GM23338 (cell line): ENCODE measurements around the gene ALDH1A1. TPM values are rescaled to one million over a fixed set of nuclear protein-coding genes. Genes with fewer than 3 reads are reported as not detected.

ENCODE experiments used
- ATAC-seq: fragments of 200-7000 bp; cut with Tn5 transposase; 3 replicates; pipeline ENCODE4 v1.9.1; 2020
- DNase-seq: peaks from one replicate; pipeline ENCODE4 v3.0.0-alpha.2; 2015; ENCODE audit warnings: low spot score
- H2AFZ ChIP-seq: fragments of 200-600 bp; sonication (generic); 2 replicates; pipeline ENCODE4 v1.8.0; 2016; ENCODE audit warnings: antibody characterized with exemption, mild to moderate bottlenecking, moderate library complexity
- H3F3A ChIP-seq: fragments of 200-600 bp; sonication (generic); replicated peaks from 2 replicates; pipeline ENCODE4 v1.8.0; 2017; ENCODE audit warnings: antibody characterized with exemption, mixed run types, low read depth
- H3K27ac ChIP-seq: fragments of 200-600 bp; sonication (generic); 2 replicates; pipeline ENCODE4 v1.6.1; 2016; ENCODE audit warnings: low read depth
- H3K27me3 ChIP-seq: fragments of 200-600 bp; sonication (generic); 2 replicates; pipeline ENCODE4 v1.8.0; 2016; ENCODE audit warnings: mild to moderate bottlenecking, mixed run types, moderate library complexity; ENCODE audit not compliant: insufficient read depth
- H3K36me3 ChIP-seq: fragments of 200-600 bp; sonication (generic); 2 replicates; pipeline ENCODE4 v1.8.0; 2016; ENCODE audit warnings: mild to moderate bottlenecking; ENCODE audit not compliant: insufficient read depth
- H3K4me1 ChIP-seq: fragments of 200-600 bp; sonication (generic); 2 replicates; pipeline ENCODE4 v1.8.0; 2016; ENCODE audit warnings: mild to moderate bottlenecking, moderate library complexity; ENCODE audit not compliant: insufficient read depth
- H3K4me2 ChIP-seq: fragments of 200-600 bp; sonication (generic); 2 replicates; pipeline ENCODE4 v1.7.1; 2017; ENCODE audit warnings: mixed run types
- H3K4me3 ChIP-seq: fragments of 200-600 bp; sonication (generic); 2 replicates; pipeline ENCODE4 v1.6.1; 2016; ENCODE audit warnings: mixed run types
- H3K79me2 ChIP-seq: fragments of 200-600 bp; sonication (generic); replicated peaks from 2 replicates; pipeline ENCODE4 v1.8.0; 2017; ENCODE audit warnings: mild to moderate bottlenecking; ENCODE audit not compliant: insufficient read depth
- H3K9me2 ChIP-seq: fragments of 200-600 bp; sonication (generic); 2 replicates; pipeline ENCODE4 v1.8.0; 2017; ENCODE audit not compliant: insufficient read depth
- H4K20me1 ChIP-seq: fragments of 200-600 bp; sonication (generic); replicated peaks from 2 replicates; pipeline ENCODE4 v1.8.0; 2017; ENCODE audit warnings: mild to moderate bottlenecking; ENCODE audit not compliant: insufficient read depth
- H3K27ac Mint-ChIP-seq: 2 replicates; pipeline ENCODE4 v1.8.0; 2020; ENCODE audit warnings: inconsistent platforms, mild to moderate bottlenecking, moderate library complexity, mixed read lengths
- H3K27me3 Mint-ChIP-seq: 3 replicates; pipeline ENCODE4 v1.8.0; 2022; ENCODE audit warnings: low read depth, mild to moderate bottlenecking, moderate library complexity, mixed read lengths, inconsistent platforms; ENCODE audit not compliant: insufficient read depth, poor library complexity
- H3K36me3 Mint-ChIP-seq: 3 replicates; pipeline ENCODE4 v1.8.0; 2021; ENCODE audit warnings: low read depth, mild to moderate bottlenecking, inconsistent platforms, moderate library complexity, mixed read lengths
- H3K4me1 Mint-ChIP-seq: 3 replicates; pipeline ENCODE4 v1.8.0; 2020; ENCODE audit warnings: mild to moderate bottlenecking, inconsistent platforms, mixed read lengths
- H3K4me3 Mint-ChIP-seq: 3 replicates; pipeline ENCODE4 v1.8.0; 2021; ENCODE audit warnings: moderate library complexity, mild to moderate bottlenecking, inconsistent platforms, mixed read lengths
- H3K9me3 Mint-ChIP-seq: 3 replicates; pipeline ENCODE4 v1.8.0; 2020; ENCODE audit warnings: moderate library complexity, mild to moderate bottlenecking, inconsistent platforms, mixed read lengths
- CTCF ChIP-seq, 2 experiments: fragments of 200-600 bp in 1 of 2; sonication (generic) in 1 of 2; conservative IDR thresholded peaks; 2 replicates each; pipeline versions ENCODE4 v1.5.1 to v1.6.1; 2016 to 2017; ENCODE audit warnings: antibody characterized with exemption in 2 of 2, low read depth in 2 of 2, mild to moderate bottlenecking in 2 of 2, moderate library complexity in 1 of 2
- ETS1 ChIP-seq: IDR thresholded peaks from 2 replicates; pipeline ENCODE4 v1.6.1; 2016; ENCODE audit warnings: antibody characterized with exemption
- EZH2phosphoT487 ChIP-seq: fragments of 200-600 bp; sonication (generic); IDR thresholded peaks from one replicate; pipeline ENCODE4 v1.8.1; 2018; ENCODE audit warnings: antibody characterized with exemption; ENCODE audit not compliant: unreplicated experiment
- NANOG ChIP-seq: IDR thresholded peaks from 2 replicates; pipeline ENCODE4 v1.6.1; 2016; ENCODE audit warnings: antibody characterized with exemption, borderline replicate concordance
- STAT1 ChIP-seq: IDR thresholded peaks from one replicate; pipeline ENCODE4 v1.6.1; 2016; ENCODE audit warnings: antibody characterized with exemption; ENCODE audit not compliant: unreplicated experiment
- ZNF331 ChIP-seq: fragments of 250-450 bp; sonication (Bioruptor Pico); IDR thresholded peaks from 2 replicates; pipeline ENCODE4 v1.5.0; 2020; ENCODE audit warnings: low read depth, mild to moderate bottlenecking, moderate library complexity
- ZNF462 ChIP-seq: fragments of 250-450 bp; sonication (Bioruptor Pico); IDR thresholded peaks from 2 replicates; pipeline ENCODE4 v1.5.0; 2020; ENCODE audit warnings: mild to moderate bottlenecking, moderate library complexity
- polyA plus RNA-seq: library from polyadenylated mRNA; unstranded; fragments of >200 nt; fragmentation: Nextera tagmentation; extraction: Ambion mirVana; gene quantifications from 2 replicates; pipeline ENCODE4 v1.2.1, GENCODE V29; 2016
- total RNA-seq: library from RNA; depleted of rRNA; stranded (reverse); fragments of >200 nt; shearing (Covaris generic); gene quantifications from 2 replicates; pipeline ENCODE4 v1.2.3, GENCODE V29; 2014

ALDH1A1 gene
- total and polyA plus RNA-seq, 2 experiments from 2014 or later = 2.1 to 3.4 TPM

- TF ChIP-seq ZNF462 (CRISPR knock-in tag) = no peak
- TF ChIP-seq ZNF331 = no peak
- TF ChIP-seq CTCF (conservative IDR thresholded peaks at IDR 0.05; ENCODE audit: low read depth in 2 of 2) = no peak
- TF ChIP-seq EZH2phosphoT487 = no peak
- TF ChIP-seq ETS1 = no peak
- no peak for TF ChIP-seq NANOG
Measured at GRCh38 chr9:72875221-72875620, 77.6 kb downstream of the ALDH1A1 start (continued).

- no peaks in the 10 kb centered on the region for H3K4me1 ChIP-seq
- no peaks in the 10 kb centered on the region for H3K9me2 ChIP-seq
- Mint-ChIP-seq H3K27me3 (peaks cover 9% of the 10 kb centered on the region), H3K36me3 (no peaks in the 10 kb centered on the region), H3K4me3 (no peak overlapping the region), H3K9me3 (no peaks in the 10 kb centered on the region), H3K4me1 (peaks cover 9% of the 10 kb centered on the region), H3K27ac (no peak overlapping the region)
- H3K4me2 ChIP-seq = no peak overlapping the region
- H3K27me3 ChIP-seq = no peaks in the 10 kb centered on the region
- H3K4me3 ChIP-seq = no peak overlapping the region
- no peaks in the 10 kb centered on the region for H3K79me2 ChIP-seq
- H3K36me3 ChIP-seq = no peaks in the 10 kb centered on the region
- no peaks in the 10 kb centered on the region for H3F3A ChIP-seq
- no peak for DNase-seq
- H4K20me1 ChIP-seq = no peaks in the 10 kb centered on the region
- no peak overlapping the region for H3K27ac ChIP-seq
- H2AFZ ChIP-seq = peak overlapping the region; percentile 53; the same call in 1 of the 2 replicates
- no peak for ATAC-seq
- TF ChIP-seq EZH2phosphoT487 (no peak), ZNF462 (CRISPR knock-in tag) (no peak), STAT1 (no peak)
Measured at GRCh38 chr9:72874344-72874743, 78.5 kb downstream of the ALDH1A1 start.
